GM23338 (cell line): ENCODE results near the gene TBCB.

Experiments
- EZH2phosphoT487 ChIP-seq: fragments of 200-600 bp; sonication (generic); IDR thresholded peaks from one replicate; pipeline ENCODE4 v1.8.1; 2018; ENCODE audit warnings: antibody characterized with exemption; ENCODE audit not compliant: unreplicated experiment
- POLR2AphosphoS5 ChIP-seq: IDR thresholded peaks from 2 replicates; pipeline ENCODE4 v1.6.1; 2016; ENCODE audit warnings: antibody characterized with exemption, low read depth
- REST ChIP-seq: IDR thresholded peaks from one replicate; pipeline ENCODE4 v1.6.1; 2018; ENCODE audit warnings: antibody characterized with exemption; ENCODE audit not compliant: unreplicated experiment
- STAT1 ChIP-seq: IDR thresholded peaks from one replicate; pipeline ENCODE4 v1.6.1; 2016; ENCODE audit warnings: antibody characterized with exemption; ENCODE audit not compliant: unreplicated experiment

GRCh38 chr19:36152019-36152351 is 36.7 kb downstream of the TBCB start:
- TF ChIP-seq REST: no peak
- TF ChIP-seq EZH2phosphoT487: no peak
- TF ChIP-seq POLR2AphosphoS5: no peak
- no peak for TF ChIP-seq STAT1
